ENCODE data around the gene NEU4. TPM values are rescaled to one million over a fixed set of nuclear protein-coding genes. Genes with fewer than 3 reads are reported as not detected.

NEU4 gene
- total and polyA plus RNA-seq, 2 of the 4 experiments (the other 2 are of a cell fraction): not detected

GRCh38 chr2:241857041-241857541, 48.1 kb downstream of the NEU4 start:
- intact Hi-C loops (cut with micrococcal nuclease) (no loop called here), dilution Hi-C loops (cut with HindIII; ENCODE audit: low sequenced_read_pairs, unreplicated experiment) (no loop called here), in situ Hi-C loops (cut with MboI; ENCODE audit: low sequenced_read_pairs) (no loop called here)
- no peak overlapping the region for H2AFZ ChIP-seq (replicated peaks; ENCODE audit: low read length, poor library complexity)
- no peaks in the 10 kb centered on the region; the same call in 1 of the 2 replicates for H3K27me3 ChIP-seq (ENCODE audit: control insufficient read depth, insufficient read depth, low read length)
- H2BK5ac ChIP-seq (ENCODE audit: low read depth, low read length, poor library complexity, severe bottlenecking): no peak overlapping the region
- H3K23ac ChIP-seq (ENCODE audit: low read depth, low read length): no peak overlapping the region
- no peak overlapping the region for H4K91ac ChIP-seq (ENCODE audit: insufficient read depth, low read depth, low read length)
- H2BK120ac ChIP-seq (ENCODE audit: low read depth, low read length): no peak overlapping the region
- H2BK20ac ChIP-seq (ENCODE audit: low read depth, low read length): no peak overlapping the region
- no peak overlapping the region for H3K27ac ChIP-seq (ENCODE audit: insufficient read depth, low read length)
- no peaks in the 10 kb centered on the region for H3K36me3 ChIP-seq (ENCODE audit: control insufficient read depth, insufficient read depth, low read length)
- WGBS, 2 experiments (ENCODE audit: extremely low coverage in 2 of 2, insufficient read length in 1 of 2): 90% methylated on average over 19 of the region's 28 CpGs; no CpG with 5 or more reads in 1 of the 2 experiments
- TF ChIP-seq ELK1 (IDR thresholded peaks at IDR 0.05; ENCODE audit: borderline replicate concordance, low read depth, low read length) (no peak), NFE2L2 (IDR thresholded peaks at IDR 0.05; ENCODE audit: low read depth, low read length) (no peak), RFX5 (IDR thresholded peaks at IDR 0.05; ENCODE audit: low read depth, low read length) (no peak), MXI1 (IDR thresholded peaks at IDR 0.05; ENCODE audit: borderline replicate concordance, low read depth, low read length) (no peak)
- no peak overlapping the region for H3K56ac ChIP-seq (ENCODE audit: extremely low read depth, insufficient read depth, low read length)
- no peak for ATAC-seq (ENCODE audit: low read depth)
- CTCF ChIA-PET: no interaction called here
- no peak overlapping the region for H2BK15ac ChIP-seq (ENCODE audit: low read depth, low read length)
- no peak for DNase-seq
- POLR2A ChIA-PET (ENCODE audit: unreplicated experiment): no interaction called here
- H3K79me1 ChIP-seq (ENCODE audit: low read depth in 1 of 2, low read length in 2 of 2): no peaks in the 10 kb centered on the region
- H2AK9ac ChIP-seq (replicated peaks; ENCODE audit: low read depth, low read length, poor library complexity): no peak overlapping the region
- H4K5ac ChIP-seq (ENCODE audit: low read depth, low read length): no peak overlapping the region
- H3K9me1 ChIP-seq (ENCODE audit: insufficient read depth, low read length): no peaks in the 10 kb centered on the region
- H3K9me3 ChIP-seq (ENCODE audit: control insufficient read depth, insufficient read depth, low read length): no peaks in the 10 kb centered on the region
- no peak overlapping the region for H3K18ac ChIP-seq (ENCODE audit: low read depth, low read length)
- no peak overlapping the region for H3K14ac ChIP-seq (replicated peaks; ENCODE audit: low read depth, low read length)
- H2AK5ac ChIP-seq (ENCODE audit: low read depth, low read length): no peak overlapping the region
- no peak overlapping the region for H3K4ac ChIP-seq (ENCODE audit: low read depth, low read length)
- BruUV-seq (replicated peaks): no TSS peak
- no peaks in the 10 kb centered on the region for H4K20me1 ChIP-seq (ENCODE audit: insufficient read depth, low read length)
- H3K4me3 ChIP-seq (ENCODE audit: insufficient read depth, low read depth, low read length): no peak overlapping the region
- H3K9ac ChIP-seq (ENCODE audit: low read depth, low read length): no peak overlapping the region
- no peak overlapping the region for H4K8ac ChIP-seq (ENCODE audit: low read depth in 2 of 2, low read length in 2 of 2)
- peaks cover 3% of the 10 kb centered on the region for H3K4me1 ChIP-seq (ENCODE audit: control insufficient read depth, insufficient read depth, low read length)
- no peak overlapping the region for H3K4me2 ChIP-seq (ENCODE audit: low read depth, low read length)
